ENCODE results near the gene HSD11B1L.

Gene HSD11B1L

GRCh38 chr19:5671600-5671999 lies 9.2 kb upstream of the HSD11B1L start:
- no peak for DNase-seq (ENCODE audit: extremely low spot score)
- CTCF ChIA-PET: interaction anchor here (1.1 to 2.5 kb wide), 3 partner anchors 9 to 18 kb away, joined by 3 to 8 read pairs (median 6); partner anchors contain the start of gene RPL36
- TF ChIP-seq CTCF (IDR thresholded peaks at IDR 0.05; ENCODE audit: control extremely low read depth, extremely low read depth, low read depth, missing control alignments): no peak
- POLR2A ChIA-PET: interaction anchor here (0.6 kb wide), 1 partner anchor 48 kb away, joined by 4 read pairs; no protein-coding TSS in a partner anchor

- POLR2A ChIA-PET: no interaction called here
- CTCF ChIA-PET: interaction anchor here (1.5 kb wide), 1 partner anchor 14 kb away, joined by 6 read pairs; no protein-coding TSS in a partner anchor
- DNase-seq (ENCODE audit: extremely low spot score): no peak
- no peak for TF ChIP-seq CTCF (IDR thresholded peaks at IDR 0.05; ENCODE audit: control extremely low read depth, extremely low read depth, low read depth, missing control alignments)
Measured at GRCh38 chr19:5672708-5673459, 7.9 kb upstream of the HSD11B1L start.

DNA sequence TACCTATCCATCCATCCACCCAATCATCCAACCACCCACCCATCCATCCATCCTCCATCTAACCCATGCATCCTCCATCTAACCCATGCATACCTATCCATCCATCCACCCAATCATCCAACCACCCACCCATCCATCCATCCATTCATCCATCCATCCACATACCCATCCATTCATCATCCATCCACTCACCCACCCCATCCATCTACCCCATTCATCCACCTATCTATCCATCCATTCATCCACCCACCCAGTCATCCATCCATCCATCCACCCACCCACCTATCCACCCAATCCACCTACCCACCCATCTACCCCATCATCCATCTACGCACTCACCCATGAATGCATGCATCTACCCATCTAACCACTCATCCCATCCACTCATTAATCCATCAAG lies 7.1 kb upstream of the HSD11B1L start:
- DNase-seq (ENCODE audit: extremely low spot score): no peak
- no peak for TF ChIP-seq CTCF (IDR thresholded peaks at IDR 0.05; ENCODE audit: control extremely low read depth, extremely low read depth, low read depth, missing control alignments)
- ChIA-PET CTCF (no interaction called here), POLR2A (no interaction called here)

GRCh38 chr19:5674714-5675113 lies 6.1 kb upstream of the HSD11B1L start:
- no peak for DNase-seq (ENCODE audit: extremely low spot score)
- POLR2A ChIA-PET: no interaction called here
- TF ChIP-seq CTCF (IDR thresholded peaks at IDR 0.05; ENCODE audit: control extremely low read depth, extremely low read depth, low read depth, missing control alignments): no peak
- CTCF ChIA-PET: interaction anchor here (5.5 kb wide), 1 partner anchor 14 kb away, joined by 32 read pairs; the partner anchor contains the start of gene RPL36

GRCh38 chr19:5676105-5676771 lies 4.6 kb upstream of the HSD11B1L start:
- POLR2A ChIA-PET: interaction anchor here (0.8 to 1.1 kb wide), 3 partner anchors 10 to 53 kb away, joined by 3 to 4 read pairs (median 3); partner anchors contain the start of genes RPL36, SAFB and SAFB2

More at GRCh38 chr19:5676105-5676771, 4.6 kb upstream of the HSD11B1L start:
- DNase-seq (ENCODE audit: extremely low spot score): no peak
- CTCF ChIA-PET: interaction anchor here (5.5 kb wide), 1 partner anchor 12 kb away, joined by 32 read pairs; the partner anchor contains the start of gene RPL36
- no peak for TF ChIP-seq CTCF (IDR thresholded peaks at IDR 0.05; ENCODE audit: control extremely low read depth, extremely low read depth, low read depth, missing control alignments)

Measured in GM10248 (cell line).